Hepatocyte (in vitro differentiated cells): ENCODE results near the gene TNFAIP8L3. TPM values are rescaled to one million over a fixed set of nuclear protein-coding genes. Genes with fewer than 3 reads are reported as not detected.

Experiments
- DNase-seq: peaks from one replicate; pipeline ENCODE4 v3.0.0-alpha.2; 2016; ENCODE audit warnings: low spot score
- H2AFZ ChIP-seq: fragments of 200-600 bp; sonication (generic); 2 replicates; pipeline ENCODE4 v1.6.0; 2016; ENCODE audit warnings: antibody characterized with exemption, mild to moderate bottlenecking
- H3K27ac ChIP-seq: fragments of 200-600 bp; sonication (generic); 2 replicates; pipeline ENCODE4 v1.5.1; 2016; ENCODE audit warnings: mild to moderate bottlenecking
- H3K27me3 ChIP-seq: fragments of 200-600 bp; sonication (generic); 2 replicates; pipeline ENCODE4 v1.6.1; 2016
- H3K36me3 ChIP-seq: fragments of 200-600 bp; sonication (generic); replicated peaks from 2 replicates; pipeline ENCODE4 v1.5.1; 2016; ENCODE audit warnings: low read depth; ENCODE audit not compliant: insufficient read depth
- H3K4me1 ChIP-seq: fragments of 200-600 bp; sonication (generic); 2 replicates; pipeline ENCODE4 v1.5.1; 2016; ENCODE audit warnings: mild to moderate bottlenecking, moderate library complexity; ENCODE audit not compliant: insufficient read depth
- H3K4me2 ChIP-seq: fragments of 200-600 bp; sonication (generic); 2 replicates; pipeline ENCODE4 v1.6.0; 2016
- H3K4me3 ChIP-seq: fragments of 200-600 bp; sonication (generic); 2 replicates; pipeline ENCODE4 v1.5.1; 2016; ENCODE audit warnings: mild to moderate bottlenecking
- H3K79me2 ChIP-seq: fragments of 200-600 bp; sonication (generic); 2 replicates; pipeline ENCODE4 v1.6.0; 2017; ENCODE audit warnings: mild to moderate bottlenecking
- H3K9me2 ChIP-seq: fragments of 200-600 bp; sonication (generic); replicated peaks from 2 replicates; pipeline ENCODE4 v1.6.0; 2017; ENCODE audit warnings: mild to moderate bottlenecking; ENCODE audit not compliant: insufficient read depth
- H3K9me3 ChIP-seq: fragments of 200-600 bp; sonication (generic); 2 replicates; pipeline ENCODE4 v1.5.1; 2016; ENCODE audit warnings: low read depth, mild to moderate bottlenecking
- H4K20me1 ChIP-seq: fragments of 200-600 bp; sonication (generic); 2 replicates; pipeline ENCODE4 v1.6.0; 2016; ENCODE audit warnings: mild to moderate bottlenecking; ENCODE audit not compliant: insufficient read depth, poor library complexity, severe bottlenecking
- CTCF ChIP-seq: fragments of 200-600 bp; sonication (generic); IDR thresholded peaks from 2 replicates; pipeline ENCODE4 v1.5.1; 2016; ENCODE audit warnings: antibody characterized with exemption, mild to moderate bottlenecking; ENCODE audit not compliant: poor library complexity
- EZH2 ChIP-seq: fragments of 200-600 bp; sonication (generic); IDR thresholded peaks from 2 replicates; pipeline ENCODE4 v1.6.1; 2016; ENCODE audit warnings: antibody characterized with exemption, mild to moderate bottlenecking, borderline replicate concordance
- EZH2phosphoT487 ChIP-seq: fragments of 200-600 bp; sonication (generic); IDR thresholded peaks from one replicate; pipeline ENCODE4 v1.6.1; 2018; ENCODE audit warnings: antibody characterized with exemption, mild to moderate bottlenecking, low read depth, moderate library complexity; ENCODE audit not compliant: unreplicated experiment, severe bottlenecking
- WGBS: methylation state at CpG from one replicate; pipeline ENCODE4 v1.1.6; 2016; ENCODE audit warnings: low lambda C conversion rate; ENCODE audit errors: missing lambda C conversion rate; 5-methylcytosine and 5-hydroxymethylcytosine counted together
- polyA plus RNA-seq: library from polyadenylated mRNA; unstranded; fragments of >200 nt; fragmentation: Nextera tagmentation; extraction: Ambion mirVana; gene quantifications from 2 replicates; pipeline ENCODE4 v1.2.1, GENCODE V29; 2016
- total RNA-seq: library from RNA; depleted of rRNA; stranded (reverse); fragments of >200 nt; gene quantifications from 2 replicates; pipeline ENCODE4 v1.2.3, GENCODE V29; 2014

The TNFAIP8L3 gene
- total and polyA plus RNA-seq, 2 experiments from 2014 or later: 2.4 to 3.4 TPM

DNA sequence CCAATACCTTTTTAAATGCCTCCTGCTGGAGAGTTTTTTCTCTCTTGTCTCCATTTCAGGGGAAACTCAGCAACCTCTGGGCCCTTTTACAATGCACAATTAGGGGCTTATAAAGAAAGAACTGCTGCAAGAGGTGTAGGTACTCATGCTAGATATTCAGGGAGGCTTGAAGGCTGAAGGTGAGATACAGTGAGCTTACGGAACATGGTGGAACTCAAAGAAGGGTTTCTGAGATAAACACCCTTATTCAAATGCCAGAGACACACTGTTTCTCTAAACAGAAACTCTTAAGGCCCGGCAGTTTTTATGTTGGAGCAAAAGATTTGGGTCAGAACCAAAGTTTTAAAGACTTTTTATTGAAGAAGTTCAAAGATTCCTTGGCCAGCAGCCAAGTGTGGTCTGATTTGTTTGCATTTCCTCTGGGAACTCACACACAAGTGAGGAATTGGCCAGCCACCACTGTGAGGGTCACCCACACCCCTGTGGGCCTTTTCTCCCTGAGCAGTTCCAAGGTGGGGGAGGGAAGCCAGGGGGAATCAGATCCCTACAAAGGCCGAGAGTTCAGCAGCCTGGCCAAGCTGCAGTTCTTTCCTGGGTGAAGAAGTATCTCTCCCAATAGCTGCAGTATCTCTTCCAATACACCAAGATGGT, 47.8 kb downstream of the TNFAIP8L3 start:
- TF ChIP-seq EZH2 (no peak), EZH2phosphoT487 (no peak), CTCF (no peak)
- 42% methylated on average over 3 of the region's 3 CpGs for WGBS

DNA sequence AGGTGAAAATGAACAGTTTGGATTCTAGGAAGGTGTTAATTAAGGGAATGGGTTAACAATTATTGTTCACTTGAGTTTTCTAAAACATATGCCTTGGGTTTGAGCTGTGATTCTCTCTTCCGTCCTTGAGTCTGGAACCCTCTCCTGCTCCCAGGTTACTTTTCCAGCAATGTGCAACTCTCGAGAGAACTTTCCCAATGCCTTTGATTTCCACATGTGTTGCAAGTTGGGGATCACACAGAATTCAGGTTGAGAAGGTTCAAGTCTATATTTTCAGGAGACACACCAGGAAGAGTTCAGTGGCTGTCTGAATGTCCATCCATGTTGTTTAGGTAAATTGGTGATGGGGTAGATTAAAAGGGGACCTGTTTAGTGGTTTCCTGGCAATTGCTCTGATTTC, 48.7 kb downstream of the TNFAIP8L3 start:
- H3K4me1 ChIP-seq: peaks cover 19% of the 10 kb centered on the region
- WGBS: 93% methylated on average over 2 of the region's 2 CpGs
- DNase-seq: no peak
- no peak overlapping the region for H3K27ac ChIP-seq
- no peak for TF ChIP-seq CTCF
- no peaks in the 10 kb centered on the region for H3K9me3 ChIP-seq
- no peaks in the 10 kb centered on the region for H3K36me3 ChIP-seq
- H2AFZ ChIP-seq: no peak overlapping the region
- no peak overlapping the region for H3K4me3 ChIP-seq
- no peaks in the 10 kb centered on the region for H3K9me2 ChIP-seq
- no peaks in the 10 kb centered on the region for H4K20me1 ChIP-seq
- no peak overlapping the region for H3K4me2 ChIP-seq
- no peaks in the 10 kb centered on the region for H3K27me3 ChIP-seq
- H3K79me2 ChIP-seq: no peaks in the 10 kb centered on the region

More for the DNA sequence above, 47.8 kb downstream of the TNFAIP8L3 start:
- Histone ChIP-seq H3K4me2 (peak overlapping the region; percentile 12), H3K27me3 (no peaks in the 10 kb centered on the region), H2AFZ (no peak overlapping the region), H3K79me2 (no peaks in the 10 kb centered on the region), H3K9me2 (no peaks in the 10 kb centered on the region), H3K4me1 (peaks cover 19% of the 10 kb centered on the region), H3K9me3 (no peaks in the 10 kb centered on the region), H3K36me3 (no peaks in the 10 kb centered on the region), H3K4me3 (no peak overlapping the region), H4K20me1 (no peaks in the 10 kb centered on the region), H3K27ac (peak overlapping the region; percentile 46)
- DNase-seq: peak; percentile 49

DNA sequence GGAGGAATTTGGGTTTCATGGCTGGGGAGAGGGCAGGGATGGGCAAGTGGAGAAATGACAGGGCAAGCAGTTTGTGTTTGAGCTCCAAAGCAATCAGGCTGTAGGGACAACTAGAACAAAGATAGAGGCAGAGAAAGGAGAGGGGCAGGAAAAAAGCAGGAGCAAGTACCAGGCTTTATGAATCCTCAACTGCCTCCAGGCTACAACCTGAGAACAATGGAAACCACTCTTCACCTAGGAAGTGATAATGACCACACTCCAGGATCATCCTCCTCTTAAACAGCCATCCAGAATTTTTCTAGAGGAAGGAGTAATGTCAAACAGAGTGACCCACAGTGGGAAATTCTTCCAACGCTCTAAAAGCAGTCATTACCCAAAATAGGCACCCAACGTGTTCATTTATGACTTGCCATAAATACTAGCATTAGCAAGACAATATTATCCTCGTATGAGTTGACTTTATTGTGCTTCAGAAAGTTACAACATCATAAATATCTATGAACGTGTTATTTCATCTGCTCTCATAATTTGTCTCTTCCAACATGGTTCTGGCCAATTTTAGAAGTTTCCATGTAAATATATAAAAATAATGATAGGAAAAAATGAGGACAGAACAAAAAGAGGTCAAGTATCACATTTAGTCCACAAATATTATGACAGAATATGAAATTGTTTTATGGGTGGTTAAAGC, 50.5 kb downstream of the TNFAIP8L3 start:
- Histone ChIP-seq H3K4me2 (no peak overlapping the region), H3K27me3 (no peaks in the 10 kb centered on the region), H3K9me2 (no peaks in the 10 kb centered on the region), H3K4me3 (no peak overlapping the region), H4K20me1 (no peaks in the 10 kb centered on the region), H3K4me1 (peaks cover 19% of the 10 kb centered on the region), H3K27ac (no peak overlapping the region), H3K36me3 (no peaks in the 10 kb centered on the region), H3K9me3 (no peaks in the 10 kb centered on the region), H3K79me2 (no peaks in the 10 kb centered on the region), H2AFZ (no peak overlapping the region)
- WGBS: 57% methylated on average over 4 of the region's 4 CpGs
- no peak for DNase-seq
- TF ChIP-seq EZH2 (no peak), EZH2phosphoT487 (no peak), CTCF (no peak)
